ENCODE data around the gene BRF1.

The BRF1 gene

DNA sequence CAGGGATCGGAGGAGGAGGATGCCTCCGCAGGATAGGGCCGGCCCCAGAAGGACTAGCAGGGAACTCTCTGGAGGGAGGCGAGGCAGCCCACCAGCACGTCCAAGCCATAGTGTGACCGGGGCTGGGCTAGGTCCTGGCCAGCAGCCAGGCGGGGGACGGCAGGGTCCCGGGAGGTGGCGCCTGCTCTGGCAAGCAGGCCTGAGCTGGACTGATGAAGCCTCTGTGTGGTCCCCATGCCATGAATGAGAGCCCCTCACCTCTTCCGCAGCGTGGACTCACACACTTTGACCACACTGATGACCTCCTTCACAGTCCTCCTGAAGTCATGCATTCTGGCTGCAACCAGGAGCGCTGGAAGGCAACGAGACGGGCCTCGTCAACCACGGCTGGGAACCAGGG is 72.2 kb downstream of the BRF1 start:
- no peak for DNase-seq (ENCODE audit: low spot score)

GRCh38 chr14:105227346-105227745 is 73.5 kb downstream of the BRF1 start:
- DNase-seq (ENCODE audit: low spot score): no peak

DNA sequence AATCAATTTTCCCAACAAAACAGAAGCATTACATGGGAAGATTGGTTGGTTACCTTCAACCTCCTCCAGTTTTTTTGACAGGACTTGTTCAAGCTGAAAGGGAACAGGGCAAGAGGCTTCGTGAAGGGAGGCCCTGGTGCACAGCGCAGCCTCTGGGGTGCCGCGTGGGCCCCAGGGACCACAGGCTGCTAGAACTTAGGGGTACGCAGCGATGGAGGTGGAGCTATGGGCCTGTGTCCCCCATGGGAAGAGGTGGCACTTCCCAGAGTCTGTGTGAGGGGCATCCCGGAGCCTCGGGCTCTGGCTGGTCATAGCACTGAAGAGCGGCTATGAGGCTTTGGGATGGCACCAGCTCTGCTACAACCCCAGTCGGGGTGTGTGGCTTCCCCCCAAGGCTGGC is 74.6 kb downstream of the BRF1 start:
- no peak for DNase-seq (ENCODE audit: low spot score)

DNA sequence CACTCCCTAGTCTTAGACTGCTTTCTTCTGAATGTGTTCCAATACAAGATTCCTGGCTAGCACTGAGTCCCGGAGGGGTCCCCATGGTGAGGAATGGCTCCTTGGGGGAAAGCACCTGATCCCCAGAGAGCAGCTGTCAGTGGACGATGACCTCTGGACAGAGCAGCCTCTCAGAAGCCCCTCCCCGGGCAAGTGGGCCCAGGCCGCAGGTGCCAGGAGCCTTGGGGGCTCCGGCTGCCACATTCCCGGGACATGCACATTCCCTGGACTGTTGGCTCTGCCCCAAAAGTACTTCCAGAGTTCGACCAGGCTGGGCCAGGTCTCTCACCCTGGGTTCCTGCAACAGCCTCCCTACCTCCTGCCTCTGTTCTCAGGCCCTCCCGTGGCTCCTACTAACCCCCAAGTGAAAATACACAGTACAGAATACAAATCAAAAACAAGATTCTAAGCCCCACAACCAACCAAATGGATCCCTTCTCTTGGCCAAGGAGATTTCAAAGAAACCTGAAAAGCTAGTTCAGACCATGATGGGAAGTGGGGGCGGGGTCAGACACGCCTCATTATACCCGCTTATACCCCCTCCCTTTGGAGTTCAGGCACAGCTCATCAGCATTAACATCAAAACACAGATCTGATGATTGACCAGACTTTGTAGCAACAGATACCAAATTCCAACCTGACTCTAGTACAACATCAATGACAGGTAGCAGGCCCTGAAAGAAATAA is 75.8 kb downstream of the BRF1 start:
- DNase-seq (ENCODE audit: low spot score): no peak

DNA sequence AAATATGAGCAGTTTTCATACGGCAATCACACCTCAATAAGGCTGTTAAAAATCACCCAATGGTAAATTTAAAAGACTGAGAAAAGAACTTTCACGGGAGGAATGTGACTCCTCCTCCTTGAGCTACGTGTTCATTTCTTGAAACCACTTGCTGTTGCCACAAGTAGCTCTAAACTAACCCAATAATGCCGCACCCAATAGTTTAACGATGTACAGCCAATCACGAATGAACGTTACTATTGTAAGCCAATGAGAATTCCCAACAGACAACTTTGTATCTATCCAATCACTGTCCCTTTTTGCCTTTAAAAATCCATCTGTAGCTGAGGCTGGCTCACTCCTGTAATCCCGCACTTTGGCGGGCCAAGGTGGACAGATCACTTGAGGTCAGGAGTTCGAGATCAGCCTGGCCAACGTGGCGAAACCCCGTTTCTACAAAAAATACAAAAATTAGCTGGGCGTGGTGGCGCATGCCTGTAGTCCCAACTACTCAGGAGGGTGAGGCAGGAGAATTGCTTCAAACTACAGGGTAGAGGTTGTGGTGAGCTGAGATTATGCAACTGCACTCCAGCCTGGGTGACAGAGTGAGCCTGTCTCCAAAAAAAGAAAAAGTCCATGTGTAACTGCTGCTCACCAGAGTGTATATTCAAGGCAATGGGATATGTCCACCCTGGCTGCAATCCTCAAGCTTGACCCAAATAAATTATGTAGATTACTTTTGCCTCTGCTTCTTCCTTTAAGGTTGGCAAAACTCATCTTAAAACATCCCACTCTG is 76.8 kb downstream of the BRF1 start:
- no peak for DNase-seq (ENCODE audit: low spot score)

- DNase-seq (ENCODE audit: low spot score): no peak
These were observed 77.5 kb downstream of the BRF1 start for GRCh38 chr14:105223260-105223659.

- no peak for DNase-seq (ENCODE audit: low spot score)
These were observed 79.1 kb downstream of the BRF1 start for GRCh38 chr14:105221598-105222178.

GRCh38 chr14:105220699-105221597 is 79.9 kb downstream of the BRF1 start:
- DNase-seq (ENCODE audit: low spot score): no peak

DNA sequence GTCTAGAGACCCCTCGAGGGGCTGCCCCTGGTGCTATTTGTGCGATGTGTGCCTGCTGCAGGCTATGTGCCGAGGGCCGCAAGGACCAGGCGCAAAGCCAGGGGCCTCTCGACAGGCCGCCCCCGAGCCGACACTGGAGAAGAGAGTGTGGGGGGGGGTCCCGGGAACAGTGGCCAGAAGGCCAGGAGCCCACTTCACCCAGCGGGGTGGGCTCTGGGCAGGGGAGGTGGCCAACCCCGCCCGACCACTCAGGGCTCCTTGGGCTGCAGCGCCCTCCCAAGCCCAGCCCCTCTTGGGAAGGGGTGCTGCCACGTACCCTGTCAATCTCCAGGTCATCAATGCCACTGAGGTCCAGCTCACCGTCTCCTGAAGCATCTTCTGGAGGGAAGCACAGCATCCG is 81.0 kb downstream of the BRF1 start:
- DNase-seq (ENCODE audit: low spot score): no peak

GRCh38 chr14:105219043-105219612 is 81.7 kb downstream of the BRF1 start:
- DNase-seq (ENCODE audit: low spot score): no peak

- no peak for DNase-seq (ENCODE audit: low spot score)
These were observed 82.2 kb downstream of the BRF1 start for GRCh38 chr14:105218611-105219010.

GRCh38 chr14:105217774-105218173 is 83.0 kb downstream of the BRF1 start:
- DNase-seq (ENCODE audit: low spot score): no peak

GRCh38 chr14:105216490-105217247 is 84.1 kb downstream of the BRF1 start:
- DNase-seq (ENCODE audit: low spot score): no peak

DNA sequence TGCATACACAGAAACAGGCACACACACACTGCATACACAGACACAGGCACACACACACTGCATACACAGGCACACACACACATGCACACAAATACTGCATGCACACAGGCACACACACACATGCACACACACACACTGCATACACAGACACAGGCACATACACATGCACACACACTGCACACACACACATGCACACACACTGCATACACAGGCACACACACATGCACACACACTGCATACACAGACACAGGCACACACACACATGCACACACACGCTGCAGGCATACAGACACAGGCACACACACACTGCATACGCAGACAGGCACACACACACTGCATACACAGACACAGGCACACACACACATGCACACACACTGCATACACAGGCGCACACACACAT is 85.2 kb downstream of the BRF1 start:
- no peak for DNase-seq (ENCODE audit: low spot score)

DNA sequence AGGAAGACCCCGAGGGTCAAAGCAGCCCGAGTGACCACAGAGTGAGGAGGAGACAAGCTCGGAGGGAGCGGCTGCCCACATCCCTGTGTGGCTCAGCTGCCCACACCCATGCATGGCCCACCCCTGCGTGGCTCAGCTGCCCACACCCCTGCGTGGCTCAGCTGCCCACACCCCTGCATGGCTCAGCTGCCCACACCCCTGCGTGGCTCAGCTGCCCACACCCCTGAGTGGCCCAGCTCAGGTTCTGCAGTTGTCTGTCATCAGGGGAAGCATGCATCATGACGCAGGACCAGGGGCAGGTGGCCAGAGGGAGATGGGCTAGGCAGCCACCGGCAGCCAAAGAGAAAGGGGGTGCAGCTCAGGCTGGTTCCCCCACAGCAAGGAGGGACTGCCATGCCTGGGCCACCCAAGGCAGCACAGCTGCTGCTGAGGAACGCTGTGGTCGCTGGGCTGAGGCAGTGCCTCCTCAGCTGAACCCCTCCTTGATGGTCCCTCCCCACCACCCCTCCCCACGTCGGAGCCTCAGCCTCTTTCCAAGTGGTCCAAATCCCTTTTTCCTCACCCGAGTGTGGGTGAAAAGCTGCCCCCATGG is 86.4 kb downstream of the BRF1 start:
- DNase-seq (ENCODE audit: low spot score): no peak

GRCh38 chr14:105213361-105213760 is 87.4 kb downstream of the BRF1 start:
- no peak for DNase-seq (ENCODE audit: low spot score)

- no peak for DNase-seq (ENCODE audit: low spot score)
These were observed 88.1 kb downstream of the BRF1 start for GRCh38 chr14:105212541-105213300.

DNA sequence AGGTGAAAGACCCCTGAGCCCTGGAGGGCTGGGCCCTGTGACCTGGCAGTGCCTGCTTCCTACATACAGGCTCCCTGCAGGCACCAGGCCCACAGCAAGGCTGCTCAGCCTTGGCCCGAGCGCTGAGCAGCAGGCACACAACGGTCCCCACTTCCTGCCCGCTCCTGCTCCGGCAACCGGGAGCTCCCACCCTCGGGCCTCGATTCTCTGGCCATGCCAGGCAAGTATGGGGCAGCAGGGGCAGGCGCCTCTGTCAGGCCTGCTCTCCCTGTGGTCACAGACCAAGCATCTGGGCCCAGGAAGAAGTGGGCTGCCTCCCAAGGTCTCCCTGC is 89.1 kb downstream of the BRF1 start:
- DNase-seq (ENCODE audit: low spot score): no peak

GRCh38 chr14:105211086-105211757 is 89.6 kb downstream of the BRF1 start:
- DNase-seq (ENCODE audit: low spot score): no peak

All from hematopoietic multipotent progenitor cell treated with erythropoietin and hydrocortisone succinate and interleukin-3 and kit ligand, for 15 days (in vitro differentiated cells).